HL-60 (cell line): ENCODE measurements around the gene ACVR1.

ENCODE experiments used
- DNase-seq, 2 experiments: peaks; one replicate each; pipeline ENCODE4 v3.0.0-alpha.2; 2010 to 2020; ENCODE audit warnings: low read depth in 1 of 2, low spot score in 1 of 2
- H3K27ac ChIP-seq: fragments of 250-450 bp; sonication (Bioruptor Pico); replicated peaks from 2 replicates; pipeline ENCODE4 v1.5.1; 2020; ENCODE audit warnings: mild to moderate bottlenecking, moderate library complexity
- H3K27me3 ChIP-seq: fragments of 250-450 bp; sonication (Bioruptor Pico); 2 replicates; pipeline ENCODE4 v1.5.1; 2021; ENCODE audit warnings: mild to moderate bottlenecking, moderate library complexity; ENCODE audit not compliant: insufficient read depth, poor library complexity, severe bottlenecking
- H3K4me3 ChIP-seq: replicated peaks from 2 replicates; pipeline ENCODE4 v1.5.1; 2011; ENCODE audit warnings: mild to moderate bottlenecking, control low read depth, low read length; ENCODE audit not compliant: insufficient read depth
- CTCF ChIP-seq: IDR thresholded peaks from one replicate; pipeline ENCODE4 v1.5.1; 2011; ENCODE audit warnings: low read length, control low read depth, inconsistent platforms; ENCODE audit not compliant: insufficient read depth
- GABPA ChIP-seq: IDR thresholded peaks from 2 replicates; pipeline ENCODE4 v1.6.1; 2012; ENCODE audit warnings: low read depth
- POLR2AphosphoS5 ChIP-seq: IDR thresholded peaks from 2 replicates; pipeline ENCODE4 v1.6.1; 2012; ENCODE audit warnings: low read depth
- REST ChIP-seq: IDR thresholded peaks from 2 replicates; pipeline ENCODE4 v1.6.1; 2012; ENCODE audit warnings: low read depth; ENCODE audit not compliant: insufficient replicate concordance
- SPI1 ChIP-seq: IDR thresholded peaks from 2 replicates; pipeline ENCODE4 v1.6.1; 2012; ENCODE audit warnings: low read depth, mild to moderate bottlenecking, borderline replicate concordance

Gene ACVR1

GRCh38 chr2:157858846-157859245 is 17.3 kb downstream of the ACVR1 start:
- H3K27ac ChIP-seq, result no peak overlapping the region
- TF ChIP-seq CTCF (no peak), REST (no peak), GABPA (no peak), SPI1 (no peak), POLR2AphosphoS5 (no peak)
- DNase-seq, result no peak
- H3K27me3 ChIP-seq, result no peaks in the 10 kb centered on the region
- no peak overlapping the region for H3K4me3 ChIP-seq

- H3K27ac ChIP-seq, result no peak overlapping the region
- no peak for DNase-seq
These were observed 18.2 kb downstream of the ACVR1 start for GRCh38 chr2:157857881-157858280.

GRCh38 chr2:157856187-157856515 is 20.0 kb downstream of the ACVR1 start:
- Histone ChIP-seq H3K27me3 (no peaks in the 10 kb centered on the region), H3K27ac (no peak overlapping the region), H3K4me3 (no peak overlapping the region)
- DNase-seq, result no peak
- TF ChIP-seq SPI1 (no peak), CTCF (no peak), REST (no peak), POLR2AphosphoS5 (no peak), GABPA (no peak)

More at GRCh38 chr2:157857881-157858280, 18.2 kb downstream of the ACVR1 start:
- TF ChIP-seq CTCF, result no peak
- H3K4me3 ChIP-seq, result no peak overlapping the region
- no peaks in the 10 kb centered on the region for H3K27me3 ChIP-seq

GRCh38 chr2:157853820-157854219 is 22.3 kb downstream of the ACVR1 start:
- no peak for DNase-seq
- Histone ChIP-seq H3K4me3 (no peak overlapping the region), H3K27me3 (no peaks in the 10 kb centered on the region), H3K27ac (no peak overlapping the region)
- TF ChIP-seq GABPA, result no peak
- no peak for TF ChIP-seq REST
- TF ChIP-seq SPI1, result no peak
- TF ChIP-seq CTCF, result no peak
- no peak for TF ChIP-seq POLR2AphosphoS5
